Stimulated activated CD4-positive, alpha-beta T cell treated with anti-CD3 and anti-CD28 coated beads, Interleukin-1b, Interleukin-23, amount 100 ng/mL, for 4 hours (primary cell): Measurements from ENCODE around the gene TMX4.
"Not testable (repeated sequence)": the region's sequence is repeated elsewhere in the genome, so short reads cannot be mapped to it uniquely, and the experiment has no call there.

Source experiments
- DNase-seq, 2 donors: peaks; one replicate each; pipeline ENCODE4 v3.0.0-alpha.2; 2020; ENCODE audit warnings: low read depth in 2 of 2

The TMX4 gene

GRCh38 chr20:7971536-7972280, 47.9 kb downstream of the TMX4 start:
- DNase-seq, result no peak

GRCh38 chr20:7967199-7967844, 52.2 kb downstream of the TMX4 start:
- no peak for DNase-seq

GRCh38 chr20:7966176-7966575, 53.4 kb downstream of the TMX4 start:
- no peak for DNase-seq

GRCh38 chr20:7959484-7959883, 60.1 kb downstream of the TMX4 start:
- no peak for DNase-seq

GRCh38 chr20:7956561-7956960, 63.0 kb downstream of the TMX4 start:
- DNase-seq, result not testable (repeated sequence)

- DNase-seq, result no peak
These were observed 69.2 kb downstream of the TMX4 start for GRCh38 chr20:7950387-7950786.

- no peak for DNase-seq
These were observed 75.7 kb downstream of the TMX4 start for GRCh38 chr20:7943891-7944290.

- DNase-seq, result no peak
These were observed 79.2 kb downstream of the TMX4 start, which contains the start of gene HAO1 for GRCh38 chr20:7940341-7940740. Gene HAO1, minus strand, starts transcription at chr20:7940458. Its CDS starts 36 bp downstream, at chr20:7940422.

- DNase-seq, result no peak
These were observed 79.9 kb downstream of the TMX4 start for GRCh38 chr20:7939663-7940062.

GRCh38 chr20:7938058-7938457, 81.5 kb downstream of the TMX4 start:
- no peak for DNase-seq

- DNase-seq, result no peak
These were observed 82.2 kb downstream of the TMX4 start for GRCh38 chr20:7937328-7937727.

- DNase-seq, result no peak
These were observed 84.5 kb downstream of the TMX4 start for GRCh38 chr20:7935027-7935551.

- DNase-seq, result no peak
These were observed 86.2 kb downstream of the TMX4 start for GRCh38 chr20:7933346-7933745.

- no peak for DNase-seq
These were observed 89.2 kb downstream of the TMX4 start for GRCh38 chr20:7930343-7930742.
